ENCODE measurements around the gene ACSM3. TPM values are rescaled to one million over a fixed set of nuclear protein-coding genes. Genes with fewer than 3 reads are reported as not detected.

ACSM3 gene
- total and polyA plus RNA-seq, 2 experiments from 2014 or later = 5.7 to 8.7 TPM

DNA sequence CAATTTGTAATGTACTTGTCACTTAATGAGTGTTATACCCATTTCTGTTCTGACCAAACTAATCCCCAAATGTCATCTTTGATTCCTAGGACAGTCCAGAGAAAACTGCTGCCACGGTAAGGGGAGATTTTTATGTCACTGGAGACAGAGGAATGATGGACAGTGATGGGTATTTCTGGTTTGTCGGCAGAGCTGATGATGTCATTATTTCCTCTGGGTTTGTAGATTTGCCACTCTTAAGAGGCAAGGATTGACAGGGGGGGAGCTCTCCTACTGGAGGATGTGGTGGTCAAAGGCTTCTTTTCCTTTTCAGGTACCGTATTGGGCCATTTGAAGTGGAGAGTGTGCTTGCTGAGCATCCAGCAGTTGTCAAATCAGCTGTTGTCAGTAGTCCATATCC lies 34.7 kb upstream of the ACSM3 start:
- TF ChIP-seq ZNF331 (CRISPR knock-in tag; IDR thresholded peaks at IDR 0.05; ENCODE audit: low read depth) (no peak), STAT1 (IDR thresholded peaks at IDR 0.05; ENCODE audit: unreplicated experiment) (no peak), POLR2AphosphoS5 (IDR thresholded peaks at IDR 0.05; ENCODE audit: low read depth) (no peak), EZH2 (IDR thresholded peaks at IDR 0.05; ENCODE audit: low read depth, unreplicated experiment) (no peak), NANOG (IDR thresholded peaks at IDR 0.05; ENCODE audit: borderline replicate concordance) (no peak), CTCF (conservative IDR thresholded peaks at IDR 0.05; ENCODE audit: low read depth in 2 of 2) (no peak), JUNB (IDR thresholded peaks at IDR 0.05; ENCODE audit: unreplicated experiment) (no peak), ZNF114 (CRISPR knock-in tag; IDR thresholded peaks at IDR 0.05) (no peak), EZH2phosphoT487 (IDR thresholded peaks at IDR 0.05; ENCODE audit: unreplicated experiment) (no peak), CREB1 (CRISPR knock-in tag; IDR thresholded peaks at IDR 0.05; ENCODE audit: low read depth) (no peak)
- TF ChIP-seq, protein P1, sequence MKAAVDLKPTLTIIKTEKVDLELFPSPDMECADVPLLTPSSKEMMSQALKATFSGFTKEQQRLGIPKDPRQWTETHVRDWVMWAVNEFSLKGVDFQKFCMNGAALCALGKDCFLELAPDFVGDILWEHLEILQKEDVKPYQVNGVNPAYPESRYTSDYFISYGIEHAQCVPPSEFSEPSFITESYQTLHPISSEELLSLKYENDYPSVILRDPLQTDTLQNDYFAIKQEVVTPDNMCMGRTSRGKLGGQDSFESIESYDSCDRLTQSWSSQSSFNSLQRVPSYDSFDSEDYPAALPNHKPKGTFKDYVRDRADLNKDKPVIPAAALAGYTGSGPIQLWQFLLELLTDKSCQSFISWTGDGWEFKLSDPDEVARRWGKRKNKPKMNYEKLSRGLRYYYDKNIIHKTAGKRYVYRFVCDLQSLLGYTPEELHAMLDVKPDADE (IDR thresholded peaks at IDR 0.05) = no peak
- TF ChIP-seq, protein P2, sequence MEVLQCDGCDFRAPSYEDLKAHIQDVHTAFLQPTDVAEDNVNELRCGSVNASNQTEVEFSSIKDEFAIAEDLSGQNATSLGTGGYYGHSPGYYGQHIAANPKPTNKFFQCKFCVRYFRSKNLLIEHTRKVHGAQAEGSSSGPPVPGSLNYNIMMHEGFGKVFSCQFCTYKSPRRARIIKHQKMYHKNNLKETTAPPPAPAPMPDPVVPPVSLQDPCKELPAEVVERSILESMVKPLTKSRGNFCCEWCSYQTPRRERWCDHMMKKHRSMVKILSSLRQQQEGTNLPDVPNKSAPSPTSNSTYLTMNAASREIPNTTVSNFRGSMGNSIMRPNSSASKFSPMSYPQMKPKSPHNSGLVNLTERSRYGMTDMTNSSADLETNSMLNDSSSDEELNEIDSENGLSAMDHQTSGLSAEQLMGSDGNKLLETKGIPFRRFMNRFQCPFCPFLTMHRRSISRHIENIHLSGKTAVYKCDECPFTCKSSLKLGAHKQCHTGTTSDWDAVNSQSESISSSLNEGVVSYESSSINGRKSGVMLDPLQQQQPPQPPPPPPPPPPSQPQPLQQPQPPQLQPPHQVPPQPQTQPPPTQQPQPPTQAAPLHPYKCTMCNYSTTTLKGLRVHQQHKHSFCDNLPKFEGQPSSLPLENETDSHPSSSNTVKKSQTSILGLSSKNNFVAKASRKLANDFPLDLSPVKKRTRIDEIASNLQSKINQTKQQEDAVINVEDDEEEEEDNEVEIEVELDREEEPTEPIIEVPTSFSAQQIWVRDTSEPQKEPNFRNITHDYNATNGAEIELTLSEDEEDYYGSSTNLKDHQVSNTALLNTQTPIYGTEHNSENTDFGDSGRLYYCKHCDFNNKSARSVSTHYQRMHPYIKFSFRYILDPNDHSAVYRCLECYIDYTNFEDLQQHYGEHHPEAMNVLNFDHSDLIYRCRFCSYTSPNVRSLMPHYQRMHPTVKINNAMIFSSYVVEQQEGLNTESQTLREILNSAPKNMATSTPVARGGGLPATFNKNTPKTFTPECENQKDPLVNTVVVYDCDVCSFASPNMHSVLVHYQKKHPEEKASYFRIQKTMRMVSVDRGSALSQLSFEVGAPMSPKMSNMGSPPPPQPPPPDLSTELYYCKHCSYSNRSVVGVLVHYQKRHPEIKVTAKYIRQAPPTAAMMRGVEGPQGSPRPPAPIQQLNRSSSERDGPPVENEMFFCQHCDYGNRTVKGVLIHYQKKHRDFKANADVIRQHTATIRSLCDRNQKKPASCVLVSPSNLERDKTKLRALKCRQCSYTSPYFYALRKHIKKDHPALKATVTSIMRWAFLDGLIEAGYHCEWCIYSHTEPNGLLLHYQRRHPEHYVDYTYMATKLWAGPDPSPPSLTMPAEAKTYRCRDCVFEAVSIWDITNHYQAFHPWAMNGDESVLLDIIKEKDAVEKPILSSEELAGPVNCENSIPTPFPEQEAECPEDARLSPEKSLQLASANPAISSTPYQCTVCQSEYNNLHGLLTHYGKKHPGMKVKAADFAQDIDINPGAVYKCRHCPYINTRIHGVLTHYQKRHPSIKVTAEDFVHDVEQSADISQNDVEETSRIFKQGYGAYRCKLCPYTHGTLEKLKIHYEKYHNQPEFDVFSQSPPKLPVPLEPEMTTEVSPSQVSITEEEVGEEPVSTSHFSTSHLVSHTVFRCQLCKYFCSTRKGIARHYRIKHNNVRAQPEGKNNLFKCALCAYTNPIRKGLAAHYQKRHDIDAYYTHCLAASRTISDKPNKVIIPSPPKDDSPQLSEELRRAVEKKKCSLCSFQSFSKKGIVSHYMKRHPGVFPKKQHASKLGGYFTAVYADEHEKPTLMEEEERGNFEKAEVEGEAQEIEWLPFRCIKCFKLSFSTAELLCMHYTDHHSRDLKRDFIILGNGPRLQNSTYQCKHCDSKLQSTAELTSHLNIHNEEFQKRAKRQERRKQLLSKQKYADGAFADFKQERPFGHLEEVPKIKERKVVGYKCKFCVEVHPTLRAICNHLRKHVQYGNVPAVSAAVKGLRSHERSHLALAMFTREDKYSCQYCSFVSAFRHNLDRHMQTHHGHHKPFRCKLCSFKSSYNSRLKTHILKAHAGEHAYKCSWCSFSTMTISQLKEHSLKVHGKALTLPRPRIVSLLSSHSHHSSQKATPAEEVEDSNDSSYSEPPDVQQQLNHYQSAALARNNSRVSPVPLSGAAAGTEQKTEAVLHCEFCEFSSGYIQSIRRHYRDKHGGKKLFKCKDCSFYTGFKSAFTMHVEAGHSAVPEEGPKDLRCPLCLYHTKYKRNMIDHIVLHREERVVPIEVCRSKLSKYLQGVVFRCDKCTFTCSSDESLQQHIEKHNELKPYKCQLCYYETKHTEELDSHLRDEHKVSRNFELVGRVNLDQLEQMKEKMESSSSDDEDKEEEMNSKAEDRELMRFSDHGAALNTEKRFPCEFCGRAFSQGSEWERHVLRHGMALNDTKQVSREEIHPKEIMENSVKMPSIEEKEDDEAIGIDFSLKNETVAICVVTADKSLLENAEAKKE (CRISPR knock-in tag; IDR thresholded peaks at IDR 0.05) = no peak
- TF ChIP-seq, protein P3, sequence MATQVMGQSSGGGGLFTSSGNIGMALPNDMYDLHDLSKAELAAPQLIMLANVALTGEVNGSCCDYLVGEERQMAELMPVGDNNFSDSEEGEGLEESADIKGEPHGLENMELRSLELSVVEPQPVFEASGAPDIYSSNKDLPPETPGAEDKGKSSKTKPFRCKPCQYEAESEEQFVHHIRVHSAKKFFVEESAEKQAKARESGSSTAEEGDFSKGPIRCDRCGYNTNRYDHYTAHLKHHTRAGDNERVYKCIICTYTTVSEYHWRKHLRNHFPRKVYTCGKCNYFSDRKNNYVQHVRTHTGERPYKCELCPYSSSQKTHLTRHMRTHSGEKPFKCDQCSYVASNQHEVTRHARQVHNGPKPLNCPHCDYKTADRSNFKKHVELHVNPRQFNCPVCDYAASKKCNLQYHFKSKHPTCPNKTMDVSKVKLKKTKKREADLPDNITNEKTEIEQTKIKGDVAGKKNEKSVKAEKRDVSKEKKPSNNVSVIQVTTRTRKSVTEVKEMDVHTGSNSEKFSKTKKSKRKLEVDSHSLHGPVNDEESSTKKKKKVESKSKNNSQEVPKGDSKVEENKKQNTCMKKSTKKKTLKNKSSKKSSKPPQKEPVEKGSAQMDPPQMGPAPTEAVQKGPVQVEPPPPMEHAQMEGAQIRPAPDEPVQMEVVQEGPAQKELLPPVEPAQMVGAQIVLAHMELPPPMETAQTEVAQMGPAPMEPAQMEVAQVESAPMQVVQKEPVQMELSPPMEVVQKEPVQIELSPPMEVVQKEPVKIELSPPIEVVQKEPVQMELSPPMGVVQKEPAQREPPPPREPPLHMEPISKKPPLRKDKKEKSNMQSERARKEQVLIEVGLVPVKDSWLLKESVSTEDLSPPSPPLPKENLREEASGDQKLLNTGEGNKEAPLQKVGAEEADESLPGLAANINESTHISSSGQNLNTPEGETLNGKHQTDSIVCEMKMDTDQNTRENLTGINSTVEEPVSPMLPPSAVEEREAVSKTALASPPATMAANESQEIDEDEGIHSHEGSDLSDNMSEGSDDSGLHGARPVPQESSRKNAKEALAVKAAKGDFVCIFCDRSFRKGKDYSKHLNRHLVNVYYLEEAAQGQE (IDR thresholded peaks at IDR 0.05; ENCODE audit: unreplicated experiment) = no peak
- Mint-ChIP-seq H3K4me1 (no peaks in the 10 kb centered on the region), H3K27ac (no peak overlapping the region), H3K4me3 (no peak overlapping the region), H3K9me3 (no peaks in the 10 kb centered on the region), H3K36me3 (ENCODE audit: low read depth) (no peaks in the 10 kb centered on the region), H3K27me3 (ENCODE audit: insufficient read depth, low read depth, poor library complexity) (peaks cover 2% of the 10 kb centered on the region)
- Histone ChIP-seq H3K36me3 (ENCODE audit: insufficient read depth) (no peaks in the 10 kb centered on the region), H3K4me2 (no peak overlapping the region), H3K27ac (ENCODE audit: low read depth) (no peak overlapping the region), H3F3A (replicated peaks; ENCODE audit: low read depth) (no peaks in the 10 kb centered on the region), H4K20me1 (replicated peaks; ENCODE audit: insufficient read depth) (no peaks in the 10 kb centered on the region), H3K4me1 (ENCODE audit: insufficient read depth) (no peaks in the 10 kb centered on the region), H3K27me3 (ENCODE audit: insufficient read depth) (no peaks in the 10 kb centered on the region), H3K79me2 (replicated peaks; ENCODE audit: insufficient read depth) (no peaks in the 10 kb centered on the region), H3K4me3 (no peak overlapping the region), H2AFZ (no peak overlapping the region), H3K9me2 (ENCODE audit: insufficient read depth) (no peaks in the 10 kb centered on the region)
- ATAC-seq (no peak), DNase-seq (ENCODE audit: low spot score) (no peak)
